GM12878 (cell line): ENCODE data around the gene TMSB10. TPM values are rescaled to one million over a fixed set of nuclear protein-coding genes. Genes with fewer than 3 reads are reported as not detected.

Experiments used
- CBFB ChIP-seq: IDR thresholded peaks from 2 replicates; pipeline ENCODE4 v1.6.1; 2016; ENCODE audit warnings: antibody characterized with exemption, low read depth
- CEBPB ChIP-seq, 2 experiments: fragments of 150-350 bp in 1 of 2; IDR thresholded peaks; 2 replicates each; pipeline ENCODE4 v1.6.1; 2012 to 2014; ENCODE audit warnings: low read depth in 2 of 2, low read length in 2 of 2, borderline replicate concordance in 1 of 2, inconsistent platforms in 1 of 2
- E4F1 ChIP-seq: fragments of 450-650 bp; IDR thresholded peaks from 2 replicates; pipeline ENCODE4 v1.6.1; 2018; ENCODE audit warnings: borderline replicate concordance, mild to moderate bottlenecking; ENCODE audit not compliant: partially characterized antibody
- MEF2A ChIP-seq: IDR thresholded peaks from 2 replicates; pipeline ENCODE4 v1.6.1; 2011; ENCODE audit warnings: low read depth, mild to moderate bottlenecking, low read length, moderate library complexity; ENCODE audit not compliant: insufficient read depth
- NFIC ChIP-seq: IDR thresholded peaks from 2 replicates; pipeline ENCODE4 v1.6.1; 2012; ENCODE audit warnings: low read depth, mild to moderate bottlenecking, inconsistent platforms, low read length, moderate library complexity
- NFYB ChIP-seq: IDR thresholded peaks from 2 replicates; pipeline ENCODE4 v1.6.1; 2011; ENCODE audit warnings: low read depth, mild to moderate bottlenecking, low read length, improper control_type of control experiment, moderate library complexity; ENCODE audit not compliant: insufficient read depth
- REST ChIP-seq: IDR thresholded peaks from 2 replicates; pipeline ENCODE4 v1.6.1; 2012; ENCODE audit warnings: mild to moderate bottlenecking, low read depth, low read length
- RUNX3 ChIP-seq: IDR thresholded peaks from 2 replicates; pipeline ENCODE4 v1.6.1; 2012; ENCODE audit warnings: low read length, inconsistent platforms
- SKIL ChIP-seq: fragments of 450-650 bp; IDR thresholded peaks from 2 replicates; pipeline ENCODE4 v1.6.1; 2017; ENCODE audit warnings: mild to moderate bottlenecking, low read depth, inconsistent platforms; ENCODE audit not compliant: poor library complexity, severe bottlenecking
- STAT3 ChIP-seq: IDR thresholded peaks from 2 replicates; pipeline ENCODE4 v1.6.1; 2011; ENCODE audit warnings: low read depth, low read length, improper control_type of control experiment
- SUZ12 ChIP-seq: fragments of 200-600 bp; sonication (generic); IDR thresholded peaks from one replicate; pipeline ENCODE4 v1.6.1; 2018; ENCODE audit warnings: antibody characterized with exemption, mild to moderate bottlenecking; ENCODE audit not compliant: unreplicated experiment
- USF2 ChIP-seq: IDR thresholded peaks from 2 replicates; pipeline ENCODE4 v1.6.1; 2011; ENCODE audit warnings: low read depth, low read length, improper control_type of control experiment, borderline replicate concordance
- WRNIP1 ChIP-seq: IDR thresholded peaks from 2 replicates; pipeline ENCODE4 v1.6.1; 2011; ENCODE audit warnings: low read depth, low read length, improper control_type of control experiment, borderline replicate concordance
- ZBTB33 ChIP-seq: fragments of 450-650 bp; IDR thresholded peaks from 2 replicates; pipeline ENCODE4 v1.6.1; 2017; ENCODE audit warnings: mild to moderate bottlenecking
- polyA plus RNA-seq, 11 experiments: library from polyadenylated mRNA; depleted of rRNA in 4 of 11; unstranded in 6 of 11; stranded (reverse) in 5 of 11; fragments of >200 nt; fragmentation: Nextera tagmentation in 4 of 11; fragmentation: Illumina TruSeq in 1 of 11; extraction: Ambion mirVana in 4 of 11; extraction: Trizol in 1 of 11; gene quantifications; 1 replicate in 1 of 11; 2 replicates in 10 of 11; pipeline versions ENCODE4 v1.2.1 to v1.2.3, GENCODE V29; 2011 to 2016; ENCODE audit warnings: inconsistent platforms in 2 of 11, missing spikeins in 2 of 11, low read depth in 1 of 11
- total RNA-seq, 4 experiments: library from RNA; depleted of rRNA in 3 of 4; stranded (reverse); fragments of >200 nt in 3 of 4; fragmentation: Illumina TruSeq in 1 of 4; extraction: Trizol in 1 of 4; gene quantifications; 2 replicates each; pipeline versions ENCODE4 v1.2.1 to v1.2.3, GENCODE V29; 2013 to 2021

TMSB10 gene
- total and polyA plus RNA-seq, 10 of the 15 experiments (the other 5 are each of a cell fraction or from before 2014, with no cell fraction given): 1,406 to 4,860 (median 3,381) TPM

GRCh38 chr2:84905181-84906107, at the start of gene TMSB10 (continued):
- TF ChIP-seq REST (0 out of 2 replicates have a peak, but pooled peaks have one; percentile 13), ZBTB33 (no peak), SUZ12 (no peak), MEF2A (no peak), STAT3 (no peak), CBFB (peak; percentile 29; the same call in 1 of the 2 replicates), RUNX3 (peak; percentile 77), CEBPB (IDR thresholded peaks at IDR 0.05; ENCODE audit: borderline replicate concordance in 1 of 2, low read depth in 2 of 2, low read length in 2 of 2) (no peak), NFIC (no peak), SKIL (no peak), USF2 (no peak), WRNIP1 (no peak), NFYB (no peak), E4F1 (no peak)
